ENCODE measurements around the gene PPL. TPM values are rescaled to one million over a fixed set of nuclear protein-coding genes. Genes with fewer than 3 reads are reported as not detected.

Gene PPL
- total and polyA plus RNA-seq, 2 donors (not counting 3 experiments of a cell fraction or from before 2014, with no cell fraction given), result 0.07 to 0.20 TPM

DNA sequence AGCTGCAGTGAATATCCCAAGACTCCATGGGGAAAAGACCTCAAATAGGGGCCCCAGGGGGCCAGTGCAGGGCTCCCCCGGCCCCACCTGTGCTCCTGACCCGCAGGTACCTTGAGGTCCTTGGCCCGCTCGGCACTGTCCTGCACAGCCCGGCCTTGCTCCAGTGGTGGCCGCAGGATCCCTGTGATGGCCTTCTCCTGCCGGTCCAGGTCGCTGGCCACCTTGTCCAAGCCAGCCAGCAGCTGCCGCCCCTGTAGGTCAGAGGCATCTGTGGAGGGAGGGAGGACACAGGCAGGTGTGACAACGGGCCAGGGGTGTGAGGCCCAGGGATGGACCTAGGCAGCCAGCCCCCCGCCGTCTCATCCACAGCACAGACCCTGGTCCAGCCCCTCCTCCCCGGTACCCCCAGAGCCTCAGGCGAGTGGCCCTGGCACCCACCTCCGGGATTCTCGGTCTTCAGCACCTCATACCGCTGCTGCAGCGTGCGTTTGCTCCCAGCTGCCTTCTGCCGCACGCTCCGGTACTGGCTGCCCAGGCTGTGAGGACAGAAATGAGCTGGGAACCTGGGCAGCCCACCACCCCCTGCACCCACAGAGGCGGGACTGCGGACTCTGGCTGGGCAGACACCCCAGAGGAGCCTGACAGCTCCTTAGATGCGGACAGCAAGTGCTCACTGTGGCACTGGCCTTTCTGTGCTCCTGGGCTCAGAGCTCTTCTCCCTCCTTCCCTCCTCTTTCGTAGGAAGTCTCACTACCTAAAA, 43.7 kb downstream of the PPL start:
- ChIA-PET POLR2A (no interaction called here), CTCF (interaction anchor here (0.6 to 1.3 kb wide), 3 partner anchors 9 to 64 kb away, joined by 3 to 6 read pairs (median 3); partner anchors contain the start of gene SEC14L5)
- intact Hi-C loops (cut with micrococcal nuclease), result loop anchor here (10.0 kb wide), 1 partner anchor 62 kb away; the partner anchor contains the start of gene SEC14L5
- Histone ChIP-seq H2AFZ (ENCODE audit: low read depth, low read length) (no peak overlapping the region), H3K36me3 (ENCODE audit: control insufficient read depth in 2 of 2, extremely low read depth in 1 of 2, insufficient read depth in 2 of 2, low read length in 2 of 2) (no peaks in the 10 kb centered on the region), H3K4me2 (ENCODE audit: insufficient read depth, low read length) (no peak overlapping the region), H3K4me1 (ENCODE audit: control insufficient read depth, extremely low read depth, insufficient read depth, low read length) (no peaks in the 10 kb centered on the region), H3K27ac (ENCODE audit: insufficient read depth, low read depth, low read length) (no peak overlapping the region), H3K27me3 (ENCODE audit: control insufficient read depth in 2 of 2, insufficient read depth in 2 of 2, low read length in 2 of 2) (no peaks in the 10 kb centered on the region), H3K79me2 (ENCODE audit: control insufficient read depth, insufficient read depth, low read length) (no peaks in the 10 kb centered on the region), H4K20me1 (replicated peaks; ENCODE audit: control insufficient read depth, extremely low read depth, insufficient read depth, low read length) (no peaks in the 10 kb centered on the region), H3K9me1 (replicated peaks; ENCODE audit: control insufficient read depth, extremely low read depth, insufficient read depth, low read length) (no peaks in the 10 kb centered on the region), H3K4me3 (replicated peaks in 1 of 3; ENCODE audit: insufficient read depth in 1 of 3, low read depth in 1 of 3, low read length in 3 of 3) (no peak overlapping the region), H3K9ac (replicated peaks; ENCODE audit: extremely low read depth, insufficient read depth, low read length) (no peak overlapping the region), H3K9me3 (replicated peaks; ENCODE audit: control insufficient read depth, insufficient read depth, low read length) (no peaks in the 10 kb centered on the region)
- no TSS peak for BruUV-seq (replicated peaks)
- dilution Hi-C loops (cut with MboI; ENCODE audit: extremely low pct_ligation_motif_present, low sequenced_read_pairs), result no loop called here
- no peak for FAIRE-seq
- TF ChIP-seq, protein P1, sequence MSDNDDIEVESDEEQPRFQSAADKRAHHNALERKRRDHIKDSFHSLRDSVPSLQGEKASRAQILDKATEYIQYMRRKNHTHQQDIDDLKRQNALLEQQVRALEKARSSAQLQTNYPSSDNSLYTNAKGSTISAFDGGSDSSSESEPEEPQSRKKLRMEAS (IDR thresholded peaks at IDR 0.05; ENCODE audit: insufficient read depth, insufficient read length), result no peak
- TF ChIP-seq GATA2 (IDR thresholded peaks at IDR 0.05; ENCODE audit: insufficient read depth, insufficient read length, low read depth, low read length), result no peak
- TF ChIP-seq, protein P2, sequence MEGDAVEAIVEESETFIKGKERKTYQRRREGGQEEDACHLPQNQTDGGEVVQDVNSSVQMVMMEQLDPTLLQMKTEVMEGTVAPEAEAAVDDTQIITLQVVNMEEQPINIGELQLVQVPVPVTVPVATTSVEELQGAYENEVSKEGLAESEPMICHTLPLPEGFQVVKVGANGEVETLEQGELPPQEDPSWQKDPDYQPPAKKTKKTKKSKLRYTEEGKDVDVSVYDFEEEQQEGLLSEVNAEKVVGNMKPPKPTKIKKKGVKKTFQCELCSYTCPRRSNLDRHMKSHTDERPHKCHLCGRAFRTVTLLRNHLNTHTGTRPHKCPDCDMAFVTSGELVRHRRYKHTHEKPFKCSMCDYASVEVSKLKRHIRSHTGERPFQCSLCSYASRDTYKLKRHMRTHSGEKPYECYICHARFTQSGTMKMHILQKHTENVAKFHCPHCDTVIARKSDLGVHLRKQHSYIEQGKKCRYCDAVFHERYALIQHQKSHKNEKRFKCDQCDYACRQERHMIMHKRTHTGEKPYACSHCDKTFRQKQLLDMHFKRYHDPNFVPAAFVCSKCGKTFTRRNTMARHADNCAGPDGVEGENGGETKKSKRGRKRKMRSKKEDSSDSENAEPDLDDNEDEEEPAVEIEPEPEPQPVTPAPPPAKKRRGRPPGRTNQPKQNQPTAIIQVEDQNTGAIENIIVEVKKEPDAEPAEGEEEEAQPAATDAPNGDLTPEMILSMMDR (IDR thresholded peaks at IDR 0.05; ENCODE audit: extremely low read depth in 1 of 2, insufficient read depth in 1 of 2, low read depth in 1 of 2, low read length in 2 of 2), result no peak
- no peak for DNase-seq (ENCODE audit: low read depth, low spot score)
